ENCODE data around the gene LARP4B.

Gene LARP4B

GRCh38 chr10:807163-807957 is 124.1 kb downstream of the LARP4B start:
- DNase-seq (ENCODE audit: low read depth in 3 of 3) = no peak

DNA sequence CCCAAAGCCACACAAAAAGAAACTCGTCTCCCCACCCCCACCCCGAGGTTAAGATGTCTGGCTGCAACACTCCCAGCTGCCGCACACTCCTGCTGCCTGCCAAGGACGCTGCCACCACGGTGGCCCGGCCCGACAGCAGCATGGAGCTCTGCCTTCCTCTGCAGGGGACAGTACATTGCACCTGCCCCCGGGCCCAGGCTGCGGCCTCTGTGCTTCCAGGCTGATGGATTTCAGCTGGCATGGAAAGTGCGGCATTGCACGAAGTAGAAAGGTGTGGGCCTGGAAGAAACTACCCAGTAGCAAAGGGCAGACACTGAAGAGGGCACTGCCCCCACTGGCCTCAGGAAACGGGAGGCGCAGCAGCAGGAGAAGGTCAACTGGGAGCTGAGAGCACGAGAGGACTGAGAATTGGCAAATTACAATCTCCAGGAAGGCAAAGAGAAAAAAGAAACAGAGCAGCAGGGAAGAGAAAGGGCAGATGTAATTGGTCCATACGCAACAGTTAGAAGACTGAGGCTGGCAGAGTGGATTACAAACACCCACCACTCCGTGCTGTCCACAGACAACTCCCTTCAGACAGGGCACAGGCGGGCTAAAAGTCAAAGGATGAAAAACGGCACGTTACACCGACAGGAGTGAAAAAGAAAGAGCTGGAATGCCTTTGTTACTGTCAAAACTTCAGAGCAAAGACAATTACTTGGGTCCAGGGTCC is 124.9 kb downstream of the LARP4B start:
- DNase-seq (ENCODE audit: low read depth in 3 of 3) = no peak

GRCh38 chr10:805620-806305 is 125.7 kb downstream of the LARP4B start:
- DNase-seq (ENCODE audit: low read depth in 3 of 3) = no peak

DNA sequence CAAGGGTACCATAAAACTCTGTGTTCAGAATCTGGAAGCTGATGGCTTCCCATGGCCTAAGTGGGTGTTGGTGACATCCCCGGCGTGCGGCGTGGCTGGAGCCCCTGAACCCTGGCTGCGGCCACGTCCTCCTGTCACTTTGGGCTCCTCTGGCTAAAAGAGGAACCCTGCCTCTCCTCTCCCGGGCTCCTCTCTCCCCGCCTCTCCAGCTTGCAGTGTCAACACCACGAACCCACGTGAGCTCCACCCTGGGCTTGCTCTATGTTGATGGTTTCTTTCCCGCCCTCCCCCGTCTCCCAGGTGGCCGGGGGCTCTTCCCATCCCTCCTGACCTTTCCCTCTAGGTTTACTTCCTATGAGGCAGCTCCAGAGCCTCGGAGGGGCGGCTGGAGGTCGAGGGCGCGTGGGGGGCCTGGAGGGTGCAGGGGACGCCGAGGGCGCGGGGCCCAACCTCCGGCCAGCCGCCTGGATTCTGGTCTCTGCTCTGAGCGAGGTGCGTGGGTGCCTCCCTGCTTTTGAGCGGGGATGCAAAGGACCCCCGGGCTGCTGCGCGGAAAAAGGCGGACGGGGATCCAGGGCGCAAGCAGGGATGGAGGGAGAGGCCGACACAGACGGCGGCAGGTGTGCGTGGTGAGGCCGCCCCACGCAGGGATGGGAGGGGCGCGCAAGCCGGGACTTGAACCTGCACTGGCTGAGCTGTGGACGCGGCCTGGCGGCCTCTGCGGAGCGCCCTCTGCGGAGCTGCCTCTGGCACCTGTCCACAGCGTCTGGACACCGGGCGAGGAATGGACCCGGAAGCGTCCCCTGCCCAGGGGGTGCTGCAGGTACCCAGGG is 126.5 kb downstream of the LARP4B start:
- no peak for DNase-seq (ENCODE audit: low read depth in 3 of 3)

GRCh38 chr10:804191-804781 is 127.2 kb downstream of the LARP4B start:
- DNase-seq (ENCODE audit: low read depth in 3 of 3) = no peak

DNA sequence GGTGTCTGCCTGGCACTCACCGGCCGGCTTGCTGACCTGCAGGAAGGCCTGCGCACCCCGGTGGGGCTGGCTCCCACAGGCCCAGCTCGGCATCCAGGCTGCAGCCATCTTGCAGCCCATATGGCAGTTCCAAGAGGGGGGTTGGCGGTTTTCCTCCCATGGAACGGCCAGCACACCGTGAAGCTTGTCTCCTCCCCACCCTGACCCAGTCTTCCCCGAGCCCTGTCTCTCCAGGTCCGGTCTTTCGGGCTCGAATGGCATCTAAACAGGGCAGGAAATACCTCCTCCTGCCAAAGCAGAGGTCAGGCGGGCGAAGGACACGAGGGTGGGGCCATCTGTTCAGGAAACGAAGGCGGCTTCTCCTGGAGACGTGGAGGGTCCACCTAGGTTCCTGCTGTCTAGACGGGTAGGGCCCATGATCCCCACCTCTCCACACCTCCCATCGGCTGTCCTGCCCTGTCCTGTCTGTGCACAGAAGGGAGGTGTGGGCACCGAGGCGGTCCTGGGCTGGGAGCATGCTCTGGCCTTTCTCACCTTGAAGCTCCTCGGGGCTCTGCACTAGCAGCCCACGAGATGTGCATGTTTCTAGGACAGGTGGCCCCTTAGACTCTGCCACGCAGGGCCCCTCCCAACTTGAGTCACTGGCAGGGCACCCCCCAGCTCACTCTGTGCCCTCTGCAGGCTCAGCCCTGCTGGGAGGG is 128.3 kb downstream of the LARP4B start:
- DNase-seq (ENCODE audit: low read depth in 3 of 3) = no peak

DNA sequence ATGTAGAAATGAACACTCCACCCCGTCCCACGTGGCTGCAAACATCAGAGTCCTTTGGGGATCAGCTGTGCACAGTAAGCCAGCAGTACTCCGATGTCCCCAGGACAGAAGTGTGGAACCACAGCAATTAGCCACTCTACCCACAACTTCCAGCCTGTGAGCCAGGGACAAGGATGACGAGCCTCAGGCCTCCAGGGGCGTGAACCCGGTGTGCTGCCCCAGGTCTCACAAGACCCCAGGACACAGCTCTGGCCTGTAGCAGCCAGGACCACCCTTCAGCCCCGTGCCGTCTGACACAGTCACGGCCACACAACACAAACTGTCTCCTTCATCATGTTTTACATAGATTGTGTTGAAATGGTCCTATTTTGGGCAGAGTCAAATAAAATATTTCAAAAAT is 129.0 kb downstream of the LARP4B start:
- no peak for DNase-seq (ENCODE audit: low read depth in 3 of 3)

DNA sequence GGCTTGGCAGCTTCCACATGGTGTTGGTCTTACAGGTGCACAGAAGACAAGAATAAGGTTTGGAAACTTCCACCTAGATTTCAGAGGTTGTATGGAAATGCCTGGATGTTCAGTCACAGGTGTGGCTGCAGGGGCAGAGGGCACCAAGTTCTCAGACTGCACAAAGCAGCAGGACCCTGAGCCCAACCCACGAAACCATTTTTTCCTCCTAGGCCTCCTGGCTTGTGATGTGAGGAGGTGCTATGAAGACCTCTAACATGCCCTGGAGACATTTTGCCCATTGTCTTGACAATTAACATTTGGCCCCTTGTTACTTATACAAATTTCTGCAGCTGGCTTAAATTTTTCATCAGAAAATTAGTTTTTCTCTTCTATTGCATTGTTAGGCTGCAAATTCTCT is 134.3 kb downstream of the LARP4B start:
- DNase-seq (ENCODE audit: low read depth in 3 of 3) = no peak

DNA sequence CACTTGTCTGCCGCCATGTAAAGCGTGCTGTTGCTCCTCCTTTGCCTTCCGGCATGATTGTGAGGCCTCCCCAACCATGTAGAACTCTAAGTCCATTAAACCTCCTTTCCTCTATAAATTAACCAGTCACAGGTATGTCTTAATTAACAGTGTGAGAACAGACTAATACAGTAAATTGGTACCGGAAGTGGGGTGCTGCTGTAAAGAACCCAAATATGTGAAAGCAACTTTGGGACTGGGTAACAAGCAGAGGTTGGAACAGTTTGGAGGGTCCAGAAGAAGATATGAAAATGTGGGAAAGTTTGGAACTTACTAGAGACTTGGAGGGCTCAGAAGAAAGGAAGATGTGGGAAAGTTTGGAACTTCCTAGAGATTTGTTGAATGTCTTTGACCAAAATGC is 135.3 kb downstream of the LARP4B start:
- no peak for DNase-seq (ENCODE audit: low read depth in 3 of 3)

DNA sequence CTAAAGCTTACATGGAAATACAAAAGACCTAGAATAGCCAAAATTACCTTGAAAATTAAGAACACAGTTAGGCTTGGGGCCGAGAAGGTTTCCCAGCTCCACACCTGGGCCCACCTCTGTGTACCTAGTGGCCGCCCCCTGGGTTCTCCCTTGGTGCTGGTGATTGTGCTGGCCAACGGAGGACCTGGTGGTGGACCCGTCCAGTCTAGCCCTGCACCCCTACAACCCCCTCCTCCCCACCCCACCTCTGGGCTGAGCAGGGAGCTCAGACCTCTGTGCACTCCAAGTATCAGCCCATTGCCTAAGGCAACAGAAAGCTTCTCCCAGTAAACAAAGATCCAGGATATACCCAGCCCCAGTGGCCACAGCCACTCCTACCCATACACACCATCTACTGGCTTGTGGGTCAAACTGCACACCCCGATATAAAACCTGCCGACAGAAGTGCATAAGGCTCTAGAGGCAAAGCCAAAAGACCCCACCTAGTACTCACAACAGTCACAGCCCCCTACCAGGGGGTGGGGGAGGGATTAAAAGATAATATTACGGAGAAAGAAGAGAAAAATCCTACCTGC is 137.0 kb downstream of the LARP4B start:
- no peak for DNase-seq (ENCODE audit: low read depth in 3 of 3)

DNA sequence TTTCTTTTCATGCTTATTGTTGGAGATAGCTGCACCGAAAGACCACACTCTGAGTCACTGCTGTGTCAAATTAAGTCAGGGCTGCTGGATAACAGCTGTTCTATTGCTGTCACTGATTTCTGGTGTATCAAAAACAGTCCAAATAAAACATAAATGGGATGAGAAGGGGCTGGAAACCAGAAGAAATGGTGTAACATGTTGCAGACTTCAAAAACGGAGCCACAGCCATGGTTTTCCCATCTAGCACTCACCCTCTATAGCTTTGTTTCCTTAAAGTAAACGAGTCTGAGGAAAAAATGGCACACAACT is 138.8 kb downstream of the LARP4B start:
- no peak for DNase-seq (ENCODE audit: low read depth in 3 of 3)

- no peak for DNase-seq (ENCODE audit: low read depth in 3 of 3)
Measured at GRCh38 chr10:792083-792791, 139.3 kb downstream of the LARP4B start.

GRCh38 chr10:791639-792038 is 139.9 kb downstream of the LARP4B start:
- no peak for DNase-seq (ENCODE audit: low read depth in 3 of 3)

GRCh38 chr10:790821-791551 is 140.5 kb downstream of the LARP4B start:
- no peak for DNase-seq (ENCODE audit: low read depth in 3 of 3)

GRCh38 chr10:789831-790701 is 141.4 kb downstream of the LARP4B start:
- DNase-seq (ENCODE audit: low read depth in 3 of 3) = no peak

- peak in 1 of 3 experiments; percentile 28 for DNase-seq (ENCODE audit: low read depth in 3 of 3)
Measured at GRCh38 chr10:788796-789748, 142.4 kb downstream of the LARP4B start.

Measured in stimulated activated CD4-positive, alpha-beta T cell treated with anti-CD3 and anti-CD28 coated beads, TNF-alpha, amount 100 ng/mL, for 24 hours (primary cell).